Measurements from ENCODE around the gene TMPRSS2. TPM values are rescaled to one million over a fixed set of nuclear protein-coding genes. Genes with fewer than 3 reads are reported as not detected.

TMPRSS2 gene
- total RNA-seq, 1 experiment from 2014 or later, result 1.1 TPM

GRCh38 chr21:41536827-41537103, 28.8 kb upstream of the TMPRSS2 start:
- intact Hi-C loops (cut with micrococcal nuclease), result no loop called here
- Histone ChIP-seq H2AFZ (ENCODE audit: low read depth, low read length, poor library complexity, severe bottlenecking) (no peak overlapping the region), H3K27ac (ENCODE audit: low read depth, low read length) (no peak overlapping the region), H3K36me3 (ENCODE audit: control insufficient read depth in 1 of 2, insufficient read depth in 2 of 2, low read length in 2 of 2) (no peaks in the 10 kb centered on the region), H4K20me1 (ENCODE audit: insufficient read depth) (no peaks in the 10 kb centered on the region), H3K9me2 (ENCODE audit: insufficient read depth) (no peaks in the 10 kb centered on the region), H3K4me1 (ENCODE audit: control insufficient read depth in 1 of 2, insufficient read depth in 2 of 2, low read length in 2 of 2) (peaks cover 4 to 8% of the 10 kb centered on the region in 2 experiments; a peak in 2 of 4 replicates), H3K4me3 (replicated peaks in 1 of 2; ENCODE audit: low read depth in 1 of 2, low read length in 2 of 2) (no peak overlapping the region), H3K27me3 (ENCODE audit: insufficient read depth, low read length) (peaks cover 11% of the 10 kb centered on the region), H3K4me2 (ENCODE audit: low read length) (no peak overlapping the region), H3K9ac (ENCODE audit: low read length) (no peak overlapping the region), H3K9me3 (ENCODE audit: control insufficient read depth in 1 of 2, insufficient read depth in 1 of 2, low read depth in 1 of 2, low read length in 2 of 2) (no peaks in the 10 kb centered on the region), H3K79me2 (ENCODE audit: insufficient read depth, low read length) (no peaks in the 10 kb centered on the region)
- POLR2A ChIA-PET, result interaction anchor here (1.3 kb wide), 1 partner anchor 17 kb away, joined by 3 read pairs; no protein-coding TSS in a partner anchor
- BruUV-seq (replicated peaks), result no TSS peak
- no peak for TF ChIP-seq CEBPB (IDR thresholded peaks at IDR 0.05; ENCODE audit: low read depth)
- no peak for TF ChIP-seq YY1 (IDR thresholded peaks at IDR 0.05; ENCODE audit: extremely low read depth, insufficient replicate concordance, low read depth, low read length)
- TF ChIP-seq SRF (IDR thresholded peaks at IDR 0.05; ENCODE audit: low read depth), result no peak
- no peak for TF ChIP-seq REST (IDR thresholded peaks at IDR 0.05; ENCODE audit: low read depth)
- TF ChIP-seq CBX3 (IDR thresholded peaks at IDR 0.05; ENCODE audit: low read depth), result no peak
- no peak for TF ChIP-seq FOSL1 (IDR thresholded peaks at IDR 0.05; ENCODE audit: low read depth)
- no peak for TF ChIP-seq POLR2AphosphoS5 (IDR thresholded peaks at IDR 0.05; ENCODE audit: low read depth, low read length)
- TF ChIP-seq POLR2A (IDR thresholded peaks at IDR 0.05; ENCODE audit: borderline replicate concordance, extremely low read depth, insufficient read depth, insufficient read length), result no peak
- TF ChIP-seq JUND (IDR thresholded peaks at IDR 0.05), result no peak
- RAD21 ChIA-PET (ENCODE audit: low non-redundant PET in 1 of 2, low total read pairs in 2 of 2, uncharacterized antibody in 2 of 2, unreplicated experiment in 2 of 2), result no interaction called here
- ATAC-seq (no peak), DNase-seq (ENCODE audit: low read depth, low spot score) (no peak)
- CTCF ChIA-PET, result no interaction called here

All from HCT116 (cell line).